Cardiac septum (tissue), 1 donor: Measurements from ENCODE around the gene ETV3L. TPM values are rescaled to one million over a fixed set of nuclear protein-coding genes. Genes with fewer than 3 reads are reported as not detected.

Source experiments
- total RNA-seq: library from RNA; stranded (reverse); fragmentation: NEBNext Ultra II Directional; extraction: Animal tissue kit (Norgen Biotek cat#: 25700); gene quantifications from one replicate; pipeline ENCODE4 v1.2.1, GENCODE V29; 2021
- donor health status: DM: no; HTN: no; CAD: no.

ETV3L gene
- total RNA-seq, 1 donor from 2014 or later, result not detected

Other genes starting within 250 kb of the ETV3L start
- gene INSRR, start 240.7 kb downstream of the ETV3L start, total RNA-seq, result 0.24 TPM
- 1.4 TPM for gene NTRK1, start 238.9 kb downstream of the ETV3L start, total RNA-seq
- gene PEAR1, start 206.1 kb downstream of the ETV3L start, total RNA-seq, result 5.6 TPM
- gene LRRC71, start 179.2 kb downstream of the ETV3L start, total RNA-seq, result not detected
- 29.8 TPM for gene ARHGEF11, start 54.1 kb downstream of the ETV3L start, total RNA-seq
- gene ETV3, start 38.6 kb upstream of the ETV3L start, total RNA-seq, result 19.7 TPM